ENCODE data around the gene C1QTNF9. TPM values are rescaled to one million over a fixed set of nuclear protein-coding genes. Genes with fewer than 3 reads are reported as not detected.

C1QTNF9 gene
- total and polyA plus RNA-seq, 2 of the 4 experiments (the other 2 are of a cell fraction) = 0.18 to 0.21 TPM

- H3K9ac ChIP-seq (ENCODE audit: low read depth, low read length) = no peak overlapping the region
- in situ Hi-C loops (cut with MboI; ENCODE audit: low sequenced_read_pairs) (no loop called here), dilution Hi-C loops (cut with HindIII; ENCODE audit: low sequenced_read_pairs, unreplicated experiment) (no loop called here), intact Hi-C loops (cut with micrococcal nuclease) (no loop called here)
- H3K14ac ChIP-seq (replicated peaks; ENCODE audit: low read depth, low read length) = no peak overlapping the region
- no peak overlapping the region for H2BK20ac ChIP-seq (ENCODE audit: low read depth, low read length)
- no peak overlapping the region for H4K5ac ChIP-seq (ENCODE audit: low read depth, low read length)
- H3K27ac ChIP-seq (ENCODE audit: insufficient read depth, low read length) = no peak overlapping the region
- BruUV-seq (replicated peaks) = no TSS peak
- peaks cover 14% of the 10 kb centered on the region; the same call in 1 of the 2 replicates for H3K9me1 ChIP-seq (ENCODE audit: insufficient read depth, low read length)
- POLR2A ChIA-PET (ENCODE audit: unreplicated experiment) = no interaction called here
- no peak overlapping the region for H4K91ac ChIP-seq (ENCODE audit: insufficient read depth, low read depth, low read length)
- ATAC-seq (ENCODE audit: low read depth) = no peak
- H3K18ac ChIP-seq (ENCODE audit: low read depth, low read length) = no peak overlapping the region
- H2BK15ac ChIP-seq (ENCODE audit: low read depth, low read length) = no peak overlapping the region
- peaks cover 16% of the 10 kb centered on the region for H3K4me1 ChIP-seq (ENCODE audit: control insufficient read depth, insufficient read depth, low read length)
- TF ChIP-seq RCOR1 (IDR thresholded peaks at IDR 0.05; ENCODE audit: insufficient replicate concordance, low read length) = no peak
- no peak for TF ChIP-seq RAD21 (IDR thresholded peaks at IDR 0.05; ENCODE audit: low read length)
- no peak for TF ChIP-seq CHD1 (IDR thresholded peaks at IDR 0.05; ENCODE audit: low read depth, low read length)
- TF ChIP-seq, protein P1, sequence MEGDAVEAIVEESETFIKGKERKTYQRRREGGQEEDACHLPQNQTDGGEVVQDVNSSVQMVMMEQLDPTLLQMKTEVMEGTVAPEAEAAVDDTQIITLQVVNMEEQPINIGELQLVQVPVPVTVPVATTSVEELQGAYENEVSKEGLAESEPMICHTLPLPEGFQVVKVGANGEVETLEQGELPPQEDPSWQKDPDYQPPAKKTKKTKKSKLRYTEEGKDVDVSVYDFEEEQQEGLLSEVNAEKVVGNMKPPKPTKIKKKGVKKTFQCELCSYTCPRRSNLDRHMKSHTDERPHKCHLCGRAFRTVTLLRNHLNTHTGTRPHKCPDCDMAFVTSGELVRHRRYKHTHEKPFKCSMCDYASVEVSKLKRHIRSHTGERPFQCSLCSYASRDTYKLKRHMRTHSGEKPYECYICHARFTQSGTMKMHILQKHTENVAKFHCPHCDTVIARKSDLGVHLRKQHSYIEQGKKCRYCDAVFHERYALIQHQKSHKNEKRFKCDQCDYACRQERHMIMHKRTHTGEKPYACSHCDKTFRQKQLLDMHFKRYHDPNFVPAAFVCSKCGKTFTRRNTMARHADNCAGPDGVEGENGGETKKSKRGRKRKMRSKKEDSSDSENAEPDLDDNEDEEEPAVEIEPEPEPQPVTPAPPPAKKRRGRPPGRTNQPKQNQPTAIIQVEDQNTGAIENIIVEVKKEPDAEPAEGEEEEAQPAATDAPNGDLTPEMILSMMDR (conservative IDR thresholded peaks at IDR 0.05; ENCODE audit: low read depth, low read length) = no peak
- TF ChIP-seq FOS (IDR thresholded peaks at IDR 0.05; ENCODE audit: low read depth, low read length) = no peak
- no peak for TF ChIP-seq SMC3 (IDR thresholded peaks at IDR 0.05; ENCODE audit: low read depth, low read length)
- TF ChIP-seq, protein P2, sequence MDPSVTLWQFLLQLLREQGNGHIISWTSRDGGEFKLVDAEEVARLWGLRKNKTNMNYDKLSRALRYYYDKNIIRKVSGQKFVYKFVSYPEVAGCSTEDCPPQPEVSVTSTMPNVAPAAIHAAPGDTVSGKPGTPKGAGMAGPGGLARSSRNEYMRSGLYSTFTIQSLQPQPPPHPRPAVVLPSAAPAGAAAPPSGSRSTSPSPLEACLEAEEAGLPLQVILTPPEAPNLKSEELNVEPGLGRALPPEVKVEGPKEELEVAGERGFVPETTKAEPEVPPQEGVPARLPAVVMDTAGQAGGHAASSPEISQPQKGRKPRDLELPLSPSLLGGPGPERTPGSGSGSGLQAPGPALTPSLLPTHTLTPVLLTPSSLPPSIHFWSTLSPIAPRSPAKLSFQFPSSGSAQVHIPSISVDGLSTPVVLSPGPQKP (IDR thresholded peaks at IDR 0.05; ENCODE audit: borderline replicate concordance, low read depth, low read length) = no peak
- TF ChIP-seq, protein P3, sequence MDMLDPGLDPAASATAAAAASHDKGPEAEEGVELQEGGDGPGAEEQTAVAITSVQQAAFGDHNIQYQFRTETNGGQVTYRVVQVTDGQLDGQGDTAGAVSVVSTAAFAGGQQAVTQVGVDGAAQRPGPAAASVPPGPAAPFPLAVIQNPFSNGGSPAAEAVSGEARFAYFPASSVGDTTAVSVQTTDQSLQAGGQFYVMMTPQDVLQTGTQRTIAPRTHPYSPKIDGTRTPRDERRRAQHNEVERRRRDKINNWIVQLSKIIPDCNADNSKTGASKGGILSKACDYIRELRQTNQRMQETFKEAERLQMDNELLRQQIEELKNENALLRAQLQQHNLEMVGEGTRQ (IDR thresholded peaks at IDR 0.05; ENCODE audit: low read depth, low read length) = no peak
- TF ChIP-seq CEBPB (IDR thresholded peaks at IDR 0.05; ENCODE audit: low read depth, low read length) = no peak
- no peak for TF ChIP-seq NFE2L2 (IDR thresholded peaks at IDR 0.05; ENCODE audit: low read depth, low read length)
- TF ChIP-seq MAFK (IDR thresholded peaks at IDR 0.05; ENCODE audit: low read depth, low read length) = no peak
- no peak for TF ChIP-seq MXI1 (IDR thresholded peaks at IDR 0.05; ENCODE audit: borderline replicate concordance, low read depth, low read length)
- no peak for TF ChIP-seq BHLHE40 (IDR thresholded peaks at IDR 0.05; ENCODE audit: low read depth, low read length)
- TF ChIP-seq RFX5 (IDR thresholded peaks at IDR 0.05; ENCODE audit: low read depth, low read length) = no peak
- TF ChIP-seq MAZ (IDR thresholded peaks at IDR 0.05; ENCODE audit: borderline replicate concordance, low read depth, low read length) = no peak
- TF ChIP-seq POLR2A (IDR thresholded peaks at IDR 0.05; ENCODE audit: low read depth, low read length) = no peak
- DNase-seq = no peak
- H2AK5ac ChIP-seq (ENCODE audit: low read depth, low read length) = no peak overlapping the region
- H2AFZ ChIP-seq (replicated peaks; ENCODE audit: low read length, poor library complexity) = no peak overlapping the region
- H2BK120ac ChIP-seq (ENCODE audit: low read depth, low read length) = no peak overlapping the region
- no peak overlapping the region for H3K56ac ChIP-seq (ENCODE audit: extremely low read depth, insufficient read depth, low read length)
- peaks cover 17 to 47% of the 10 kb centered on the region in 2 experiments; a peak in 3 of 4 replicates for H3K79me1 ChIP-seq (ENCODE audit: low read depth in 1 of 2, low read length in 2 of 2)
- WGBS, 2 experiments (ENCODE audit: extremely low coverage in 2 of 2, insufficient read length in 1 of 2) = 100% methylated on average over 2 of the region's 2 CpGs; no CpG with 5 or more reads in 1 of the 2 experiments
- no peak overlapping the region for H3K4me2 ChIP-seq (ENCODE audit: low read depth, low read length)
- H3K4me3 ChIP-seq (ENCODE audit: insufficient read depth, low read depth, low read length) = no peak overlapping the region
- no peaks in the 10 kb centered on the region for H3K9me3 ChIP-seq (ENCODE audit: control insufficient read depth, insufficient read depth, low read length)
- no peaks in the 10 kb centered on the region for H3K27me3 ChIP-seq (ENCODE audit: control insufficient read depth, insufficient read depth, low read length)
- H2BK5ac ChIP-seq (ENCODE audit: low read depth, low read length, poor library complexity, severe bottlenecking) = no peak overlapping the region
- CTCF ChIA-PET = no interaction called here
- H4K20me1 ChIP-seq (ENCODE audit: insufficient read depth, low read length) = 0 out of 2 replicates have a peak, but pooled peaks cover 2% of the 10 kb centered on the region
- no peak overlapping the region for H2AK9ac ChIP-seq (replicated peaks; ENCODE audit: low read depth, low read length, poor library complexity)
- H3K4ac ChIP-seq (ENCODE audit: low read depth, low read length) = no peak overlapping the region
- H3K23ac ChIP-seq (ENCODE audit: low read depth, low read length) = no peak overlapping the region
- H3K36me3 ChIP-seq (ENCODE audit: control insufficient read depth, insufficient read depth, low read length) = no peaks in the 10 kb centered on the region
- H4K8ac ChIP-seq (ENCODE audit: low read depth in 2 of 2, low read length in 2 of 2) = no peak overlapping the region
Measured at GRCh38 chr13:24267801-24268200, 41.6 kb upstream of the C1QTNF9 start.

Measured in IMR-90 (cell line).